ELR (cell line): ENCODE measurements around the gene FAM9C.
"Not testable (repeated sequence)": the region's sequence is repeated elsewhere in the genome, so short reads cannot be mapped to it uniquely, and the experiment has no call there.

Experiments used
- DNase-seq: peaks from one replicate; pipeline ENCODE4 v3.0.0-alpha.2; 2015; ENCODE audit warnings: low read depth

FAM9C gene

GRCh38 chrX:13076176-13076961 lies 31.9 kb upstream of the FAM9C start:
- peak; percentile 49 for DNase-seq

- DNase-seq: no peak
Measured at GRCh38 chrX:13074297-13075262, 30.2 kb upstream of the FAM9C start.

GRCh38 chrX:13069771-13070416 lies 25.5 kb upstream of the FAM9C start:
- DNase-seq: peak; percentile 25

GRCh38 chrX:13068651-13069050 lies 24.2 kb upstream of the FAM9C start:
- DNase-seq: no peak

- DNase-seq: no peak
Measured at GRCh38 chrX:13067773-13068172, 23.4 kb upstream of the FAM9C start.

- DNase-seq: no peak
Measured at GRCh38 chrX:13066391-13066790, 22.0 kb upstream of the FAM9C start.

GRCh38 chrX:13064599-13065143 lies 20.3 kb upstream of the FAM9C start:
- DNase-seq: peak; percentile 9

- not testable (repeated sequence) for DNase-seq
Measured at GRCh38 chrX:13063124-13063523, 18.7 kb upstream of the FAM9C start.

- DNase-seq: not testable (repeated sequence)
Measured at GRCh38 chrX:13062331-13062730, 17.9 kb upstream of the FAM9C start.

- DNase-seq: not testable (repeated sequence)
Measured at GRCh38 chrX:13061215-13061708, 16.8 kb upstream of the FAM9C start.

- DNase-seq: peak; percentile 76
Measured at GRCh38 chrX:13059637-13060499, 15.4 kb upstream of the FAM9C start.

- no peak for DNase-seq
Measured at GRCh38 chrX:13055486-13055885, 11.1 kb upstream of the FAM9C start.

- DNase-seq: no peak
Measured at GRCh38 chrX:13053171-13053570, 8.8 kb upstream of the FAM9C start.

- DNase-seq: no peak
Measured at GRCh38 chrX:13051529-13052172, 7.2 kb upstream of the FAM9C start.

GRCh38 chrX:13051167-13051528 lies 6.7 kb upstream of the FAM9C start:
- DNase-seq: no peak

GRCh38 chrX:13050151-13050550 lies 5.7 kb upstream of the FAM9C start:
- no peak for DNase-seq

GRCh38 chrX:13048280-13048679 lies 3.9 kb upstream of the FAM9C start:
- DNase-seq: peak; percentile 70

GRCh38 chrX:13047759-13048158 lies 3.3 kb upstream of the FAM9C start:
- no peak for DNase-seq

- no peak for DNase-seq
Measured at GRCh38 chrX:13046141-13046855, 1.9 kb upstream of the FAM9C start.

GRCh38 chrX:13043938-13044337 lies 482 bp downstream of the FAM9C start:
- no peak for DNase-seq
